GM12878 (cell line): ENCODE measurements around the gene IRF2BPL. TPM values are rescaled to one million over a fixed set of nuclear protein-coding genes. Genes with fewer than 3 reads are reported as not detected.

Experiments used
- ATAC-seq: fragments of 200-7000 bp; cut with Tn5 transposase; 3 replicates; pipeline ENCODE4 v1.9.1; 2020; ENCODE audit warnings: mild to moderate bottlenecking, moderate library complexity
- BruUV-seq: library from RNA; stranded (reverse); fragments of 400-500 nt; replicated peaks from 2 replicates; lab custom pipeline; 2021; lab: Mats Ljungman, UMichigan
- CTCF ChIA-PET: fragments of 300-600 bp; sonication (Branson Sonifier 250); formaldehyde crosslinking; extraction: SDS; loops from one replicate; lab custom pipeline; 2021; ENCODE audit warnings: inconsistent platforms; lab: Yijun Ruan, JAX
- POLR2A ChIA-PET: fragments of 350-600 bp; formaldehyde crosslinking; extraction: SDS; loops from one replicate; lab custom pipeline; 2021; ENCODE audit warnings: inconsistent platforms; lab: Charles Lee
- RAD21 ChIA-PET: fragments of 300-600 bp; sonication (Branson Sonifier 250); formaldehyde crosslinking; loops from one replicate; lab custom pipeline; 2023; ENCODE audit warnings: antibody characterized with exemption; ENCODE audit not compliant: unreplicated experiment; lab: Charles Lee
- SMC1A ChIA-PET: fragments of 300-600 bp; sonication (Branson Sonifier 250); formaldehyde crosslinking; loops from one replicate; lab custom pipeline; 2023; ENCODE audit not compliant: unreplicated experiment, uncharacterized antibody; lab: Charles Lee
- DNase-seq: peaks from one replicate; pipeline ENCODE4 v3.0.0-alpha.2; 2011; ENCODE audit warnings: low read depth, low spot score
- FAIRE-seq: peaks from 3 replicates; lab custom pipeline; 2011; peaks lifted over from hg19 to GRCh38; lab: Jason Lieb, UNC
- H2AFZ ChIP-seq: 2 replicates; pipeline ENCODE4 v1.6.0; 2011; ENCODE audit warnings: low read depth, low read length, control low read depth; ENCODE audit not compliant: control insufficient read depth
- H3K27ac ChIP-seq: 2 replicates; pipeline ENCODE4 v1.5.1; 2011; ENCODE audit warnings: control low read depth; ENCODE audit not compliant: control insufficient read depth, insufficient read depth
- H3K27me3 ChIP-seq, 2 experiments: replicated peaks in 1 of 2; 2 replicates each; pipeline versions ENCODE4 v1.6.0 to v1.6.1; 2011; ENCODE audit warnings: low read length in 1 of 2; ENCODE audit not compliant: control insufficient read depth in 2 of 2, insufficient read depth in 2 of 2
- H3K36me3 ChIP-seq, 2 experiments: 2 replicates each; pipeline ENCODE4 v1.5.1; 2011; ENCODE audit warnings: low read length in 1 of 2; ENCODE audit not compliant: control insufficient read depth in 2 of 2, insufficient read depth in 2 of 2
- H3K4me1 ChIP-seq: 2 replicates; pipeline ENCODE4 v1.6.1; 2011; ENCODE audit warnings: mild to moderate bottlenecking, low read length, moderate library complexity, mixed read lengths; ENCODE audit not compliant: control insufficient read depth, insufficient read depth
- H3K4me2 ChIP-seq: 2 replicates; pipeline ENCODE4 v1.6.0; 2011; ENCODE audit warnings: control low read depth; ENCODE audit not compliant: control insufficient read depth, insufficient read depth
- H3K4me3 ChIP-seq: fragments of 200-600 bp; sonication (generic); 2 replicates; pipeline ENCODE4 v1.5.1; 2016
- H3K79me2 ChIP-seq: 2 replicates; pipeline ENCODE4 v1.6.0; 2011; ENCODE audit warnings: low read length; ENCODE audit not compliant: control insufficient read depth, insufficient read depth
- H3K9ac ChIP-seq: 2 replicates; pipeline ENCODE4 v1.8.0; 2011; ENCODE audit warnings: low read length, control low read depth, mixed read lengths; ENCODE audit not compliant: control insufficient read depth, insufficient read depth
- H3K9me3 ChIP-seq: replicated peaks from 3 replicates; pipeline ENCODE4 v1.5.1; 2011; ENCODE audit warnings: mild to moderate bottlenecking, low read length; ENCODE audit not compliant: control insufficient read depth, insufficient read depth
- H4K20me1 ChIP-seq: 2 replicates; pipeline ENCODE4 v1.6.0; 2011; ENCODE audit not compliant: control insufficient read depth, insufficient read depth
- ATF7 ChIP-seq: fragments of 450-650 bp; IDR thresholded peaks from 2 replicates; pipeline ENCODE4 v1.6.1; 2016; ENCODE audit warnings: low read depth, mild to moderate bottlenecking
- BHLHE40 ChIP-seq, 2 experiments: fragments of 450-650 bp in 1 of 2; IDR thresholded peaks; 2 replicates each; pipeline ENCODE4 v1.6.1; 2011 to 2017; ENCODE audit warnings: low read depth in 2 of 2, borderline replicate concordance in 1 of 2, improper control_type of control experiment in 1 of 2, low read length in 1 of 2, mild to moderate bottlenecking in 1 of 2
- CTCF ChIP-seq, 3 experiments: IDR thresholded peaks in 2 of 3; conservative IDR thresholded peaks in 1 of 3; 2 replicates each; pipeline ENCODE4 v1.5.1; 2011; ENCODE audit warnings: low read depth in 3 of 3, low read length in 3 of 3, mild to moderate bottlenecking in 3 of 3, control low read depth in 2 of 3, moderate library complexity in 2 of 3, inconsistent platforms in 1 of 3, mixed read lengths in 1 of 3; ENCODE audit not compliant: control insufficient read depth in 2 of 3, insufficient read depth in 1 of 3; ENCODE audit errors: extremely low read depth in 1 of 3
- IRF4 ChIP-seq: IDR thresholded peaks from 2 replicates; pipeline ENCODE4 v1.6.1; 2011; ENCODE audit warnings: low read depth, low read length
- MXI1 ChIP-seq: fragments of 150-350 bp; IDR thresholded peaks from 2 replicates; pipeline ENCODE4 v1.6.1; 2011; ENCODE audit warnings: low read depth, mild to moderate bottlenecking, inconsistent platforms, low read length, improper control_type of control experiment
- RCOR1 ChIP-seq: conservative IDR thresholded peaks from 2 replicates; pipeline ENCODE4 v1.6.1; 2012; ENCODE audit warnings: low read depth, low read length, improper control_type of control experiment
- RUNX3 ChIP-seq: IDR thresholded peaks from 2 replicates; pipeline ENCODE4 v1.6.1; 2012; ENCODE audit warnings: low read length, inconsistent platforms
- SPI1 ChIP-seq: IDR thresholded peaks from 2 replicates; pipeline ENCODE4 v1.6.1; 2011; ENCODE audit warnings: low read depth, mild to moderate bottlenecking, low read length, moderate library complexity, borderline replicate concordance; ENCODE audit not compliant: insufficient read depth
- TCF12 ChIP-seq: IDR thresholded peaks from 2 replicates; pipeline ENCODE4 v1.6.1; 2011; ENCODE audit warnings: low read depth, mild to moderate bottlenecking, low read length
- USF1 ChIP-seq: IDR thresholded peaks from 2 replicates; pipeline ENCODE4 v1.6.1; 2011; ENCODE audit warnings: borderline replicate concordance, low read depth, mild to moderate bottlenecking, moderate library complexity, mixed read lengths, low read length; ENCODE audit not compliant: insufficient read depth; ENCODE audit errors: extremely low read length
- ZBED1 ChIP-seq: IDR thresholded peaks from 2 replicates; pipeline ENCODE4 v1.6.1; 2016; ENCODE audit warnings: borderline replicate concordance
- ZNF274 ChIP-seq: IDR thresholded peaks from one replicate; pipeline ENCODE4 v1.8.0; 2011; ENCODE audit not compliant: insufficient read length, insufficient read depth
- ZNF687 ChIP-seq: fragments of 450-650 bp; IDR thresholded peaks from 2 replicates; pipeline ENCODE4 v1.6.1; 2017; ENCODE audit warnings: mild to moderate bottlenecking, moderate library complexity
- WGBS: methylation state at CpG from one replicate; pipeline ENCODE4 v1.1.6; 2016; ENCODE audit warnings: low lambda C conversion rate; ENCODE audit not compliant: insufficient replicate concordance, insufficient coverage; ENCODE audit errors: missing lambda C conversion rate; 5-methylcytosine and 5-hydroxymethylcytosine counted together
- in situ Hi-C: fragments of 300-500 bp; cut with MboI; formaldehyde crosslinking; loops from 9 replicates; pipeline ENCODE4 v1.14.3; 2018; ENCODE audit warnings: mixed read lengths
- intact Hi-C: fragments of 100-400 bp; cut with micrococcal nuclease; formaldehyde crosslinking; loops from one replicate; pipeline ENCODE4 v1.14.2; 2022; ENCODE audit not compliant: unreplicated experiment
- polyA plus RNA-seq, 11 experiments: library from polyadenylated mRNA; depleted of rRNA in 4 of 11; unstranded in 6 of 11; stranded (reverse) in 5 of 11; fragments of >200 nt; fragmentation: Nextera tagmentation in 4 of 11; fragmentation: Illumina TruSeq in 1 of 11; extraction: Ambion mirVana in 4 of 11; extraction: Trizol in 1 of 11; gene quantifications; 1 replicate in 1 of 11; 2 replicates in 10 of 11; pipeline versions ENCODE4 v1.2.1 to v1.2.3, GENCODE V29; 2011 to 2016; ENCODE audit warnings: inconsistent platforms in 2 of 11, missing spikeins in 2 of 11, low read depth in 1 of 11
- total RNA-seq, 4 experiments: library from RNA; depleted of rRNA in 3 of 4; stranded (reverse); fragments of >200 nt in 3 of 4; fragmentation: Illumina TruSeq in 1 of 4; extraction: Trizol in 1 of 4; gene quantifications; 2 replicates each; pipeline versions ENCODE4 v1.2.1 to v1.2.3, GENCODE V29; 2013 to 2021

IRF2BPL gene
- total and polyA plus RNA-seq, 10 of the 15 experiments (the other 5 are each of a cell fraction or from before 2014, with no cell fraction given), result 1.2 to 34.5 (median 3.1) TPM

- TF ChIP-seq TCF12 (no peak), ATF7 (0 out of 2 replicates have a peak, but pooled peaks have one; percentile 38), USF1 (no peak), ZBED1 (no peak), ZNF274 (no peak)
Observed at GRCh38 chr14:77065851-77066577, 37.5 kb upstream of the IRF2BPL start (continued).

- Histone ChIP-seq H3K36me3 (no peaks in the 10 kb centered on the region), H4K20me1 (no peaks in the 10 kb centered on the region), H3K4me2 (no peak overlapping the region), H3K9me3 (no peaks in the 10 kb centered on the region), H3K79me2 (no peaks in the 10 kb centered on the region), H2AFZ (no peak overlapping the region), H3K4me3 (no peak overlapping the region), H3K27ac (no peak overlapping the region), H3K27me3 (peaks cover 0 to 8% of the 10 kb centered on the region in 2 experiments; a peak in 2 of 4 replicates), H3K9ac (no peak overlapping the region), H3K4me1 (peaks cover 14% of the 10 kb centered on the region)
- intact Hi-C loops (no loop called here), in situ Hi-C loops (loop anchor here (10.0 kb wide), 3 partner anchors 150 to 350 kb away; no protein-coding TSS in a partner anchor)
- CTCF ChIA-PET, result interaction anchor here (0.8 to 16.1 kb wide), 12 partner anchors 10 to 191 kb away, joined by 3 to 848 read pairs (median 4); no protein-coding TSS in a partner anchor
- BruUV-seq, result no TSS peak
- FAIRE-seq, result no peak
- SMC1A ChIA-PET, result interaction anchor here (0.6 to 9.6 kb wide), 18 partner anchors 10 to 201 kb away, joined by 3 to 185 read pairs (median 4); partner anchors contain the start of gene CIPC
- RAD21 ChIA-PET, result interaction anchor here (0.9 to 15.5 kb wide), 16 partner anchors 8 to 189 kb away, joined by 3 to 498 read pairs (median 4); partner anchors contain the start of gene CIPC
- ATAC-seq, result no peak; the same call in 2 of the 3 replicates
- POLR2A ChIA-PET, result interaction anchor here (1.2 kb wide), 1 partner anchor 14 kb away, joined by 3 read pairs; no protein-coding TSS in a partner anchor
- WGBS, result 88% methylated on average over 8 of the region's 8 CpGs
- no peak for DNase-seq
- TF ChIP-seq RCOR1, result no peak
- TF ChIP-seq ZNF687, result no peak
- TF ChIP-seq IRF4, result no peak
- no peak for TF ChIP-seq SPI1
- TF ChIP-seq RUNX3, result no peak
- no peak for TF ChIP-seq CTCF (IDR thresholded peaks at IDR 0.05 in 2 of 3, conservative IDR thresholded peaks at IDR 0.05 in 1 of 3; ENCODE audit: control insufficient read depth in 2 of 3, extremely low read depth in 1 of 3, insufficient read depth in 1 of 3, low read depth in 3 of 3, low read length in 3 of 3)
- no peak for TF ChIP-seq MXI1
- no peak for TF ChIP-seq BHLHE40 (IDR thresholded peaks at IDR 0.05; ENCODE audit: borderline replicate concordance in 1 of 2, low read depth in 2 of 2, low read length in 1 of 2)
Observed at GRCh38 chr14:77064521-77065178, 36.1 kb upstream of the IRF2BPL start.
